LoVo (cell line): Measurements from ENCODE around the gene MAPKAP1.

ENCODE experiments used
- DNase-seq: peaks from one replicate; pipeline ENCODE4 v3.0.0-alpha.2; 2016; ENCODE audit warnings: low spot score

MAPKAP1 gene

DNA sequence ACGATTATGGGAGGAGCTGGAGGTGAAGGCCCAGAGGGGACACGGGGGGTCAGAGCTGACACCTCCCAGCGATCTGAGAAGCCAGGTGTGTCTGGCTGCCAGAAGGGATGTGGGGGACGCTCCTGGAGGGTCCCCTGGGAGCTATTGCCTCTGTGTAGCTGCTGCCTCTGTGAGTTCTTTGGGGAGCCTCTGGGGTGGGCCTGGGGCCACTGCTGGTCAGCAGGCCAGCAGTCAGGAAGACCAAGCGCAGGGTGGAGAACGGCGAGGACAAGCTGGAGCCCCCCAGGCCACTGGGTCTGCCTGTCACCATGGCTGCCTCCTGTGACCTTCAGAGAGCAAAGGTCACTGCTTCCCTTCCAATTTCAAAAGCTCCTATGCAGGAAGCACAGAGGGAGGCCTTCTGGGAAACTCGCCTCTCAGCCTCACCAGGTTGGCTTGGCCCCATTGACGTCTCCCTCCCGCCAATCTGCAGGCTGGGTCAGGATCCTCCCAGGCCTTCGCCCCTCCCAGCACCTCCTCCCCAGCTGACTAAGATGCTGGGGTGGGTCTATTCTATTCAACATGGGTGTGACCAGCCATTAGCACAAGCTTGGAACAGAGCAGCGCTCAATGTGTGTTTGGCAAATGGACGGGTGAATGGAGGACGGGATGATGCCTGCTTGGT, 319.0 kb downstream of the MAPKAP1 start:
- no peak for DNase-seq
